Gastrocnemius medialis (tissue), 4 donors: ENCODE results near the gene PAPSS2. TPM values are rescaled to one million over a fixed set of nuclear protein-coding genes. Genes with fewer than 3 reads are reported as not detected.
A peak's percentile ranks its signal among the peaks of the same experiment; 100 is the strongest.
"Not testable (repeated sequence)": the region's sequence is repeated elsewhere in the genome, so short reads cannot be mapped to it uniquely, and the experiment has no call there.

Source experiments
- ATAC-seq, 2 donors: fragments of 150-250 bp; one replicate each; pipeline ENCODE4 v1.9.1; 2016
- DNase-seq, 2 donors: peaks; one replicate each; pipeline ENCODE4 v3.0.0-alpha.2; 2019
- H3K27ac ChIP-seq, 4 donors: fragments of 200-600 bp; sonication (generic); 1 replicate in 1 of 4; 2 replicates in 3 of 4; pipeline ENCODE4 v1.5.1; 2016 to 2018; ENCODE audit warnings: mild to moderate bottlenecking in 2 of 4, moderate library complexity in 1 of 4
- H3K27me3 ChIP-seq, 3 donors: fragments of 200-600 bp; sonication (generic) in 2 of 3; 1 replicate in 1 of 3; 2 replicates in 2 of 3; pipeline versions ENCODE4 v1.5.1 to v1.6.0; 2016 to 2019; ENCODE audit warnings: mild to moderate bottlenecking in 1 of 3, moderate library complexity in 1 of 3
- H3K36me3 ChIP-seq, 2 donors: fragments of 200-600 bp; sonication (generic) in 1 of 2; one replicate each; pipeline ENCODE4 v1.5.1; 2017 to 2018
- H3K4me1 ChIP-seq, 2 donors: fragments of 200-600 bp; sonication (generic) in 1 of 2; one replicate each; pipeline ENCODE4 v1.5.1; 2016 to 2017; ENCODE audit warnings: mild to moderate bottlenecking in 2 of 2
- H3K4me3 ChIP-seq, 4 donors: fragments of 200-600 bp; sonication (generic) in 3 of 4; 1 replicate in 1 of 4; 2 replicates in 3 of 4; pipeline ENCODE4 v1.5.1; 2016 to 2019; ENCODE audit warnings: mild to moderate bottlenecking in 2 of 4
- H3K9me3 ChIP-seq, 3 donors: fragments of 200-600 bp; sonication (generic) in 2 of 3; 1 replicate in 1 of 3; 2 replicates in 2 of 3; pipeline ENCODE4 v1.5.1; 2016 to 2019
- CTCF ChIP-seq, 5 experiments: fragments of 450-650 bp in 3 of 5; fragments of 200-600 bp in 2 of 5; sonication (generic) in 2 of 5; IDR thresholded peaks in 4 of 5; conservative IDR thresholded peaks in 1 of 5; 1 replicate in 4 of 5; 2 replicates in 1 of 5; pipeline ENCODE4 v1.5.1; 2016 to 2019; ENCODE audit warnings: antibody characterized with exemption in 5 of 5, mild to moderate bottlenecking in 3 of 5, moderate library complexity in 3 of 5
- POLR2A ChIP-seq, 2 donors: fragments of 450-650 bp; IDR thresholded peaks; one replicate each; pipeline ENCODE4 v1.6.1; 2017; ENCODE audit warnings: antibody characterized with exemption in 2 of 2, mild to moderate bottlenecking in 2 of 2, moderate library complexity in 2 of 2
- in situ Hi-C, 4 donors: fragments of 200-750 bp; cut with MboI; loops; one replicate each; pipeline versions ENCODE4 v1.15.0 to v1.8.0; 2017; ENCODE audit warnings: low sequenced_read_pairs in 4 of 4
- intact Hi-C: fragments of 100-400 bp; cut with DNase I; formaldehyde crosslinking; loops from one replicate; pipeline ENCODE4 v1.15.1; 2023; ENCODE audit warnings: low total_unique reads
- total RNA-seq, 4 donors: library from RNA; depleted of rRNA; stranded (reverse); fragments of >200 nt; gene quantifications; one replicate each; pipeline versions ENCODE4 v1.1.0 to v1.2.3, GENCODE V29; 2016

Gene PAPSS2
- total RNA-seq, 4 donors from 2014 or later: 2.7 to 8.7 (median 6.8) TPM

DNA sequence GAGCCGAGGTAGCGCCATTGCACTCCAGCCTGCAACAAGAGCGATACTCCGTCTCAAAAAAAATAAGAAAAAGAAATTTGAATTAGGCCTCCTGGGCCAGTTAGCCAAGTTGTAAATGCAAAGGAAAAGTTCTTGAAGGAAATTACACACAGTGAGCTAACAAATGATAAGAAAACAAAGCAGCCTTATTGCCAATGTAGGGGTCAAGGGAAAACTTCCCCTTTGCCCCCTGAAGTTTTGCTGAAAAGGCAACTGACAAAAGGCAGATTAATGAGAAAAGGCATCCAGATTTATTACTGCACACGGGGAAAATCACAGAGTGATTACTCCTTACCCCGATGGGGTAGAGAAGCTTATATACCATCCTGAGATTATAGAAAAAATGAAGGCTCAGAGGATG, 70.3 kb downstream of the PAPSS2 start:
- H3K9me3 ChIP-seq: no peaks in the 10 kb centered on the region
- no peak for TF ChIP-seq POLR2A (IDR thresholded peaks at IDR 0.05)
- no peak for TF ChIP-seq CTCF (IDR thresholded peaks at IDR 0.05 in 4 of 5, conservative IDR thresholded peaks at IDR 0.05 in 1 of 5)
- no peaks in the 10 kb centered on the region for H3K36me3 ChIP-seq
- intact Hi-C loops: loop anchor here (10.0 kb wide), 1 partner anchor 195 kb away; no protein-coding TSS in a partner anchor
- in situ Hi-C loops: no loop called here
- no peaks in the 10 kb centered on the region for H3K4me1 ChIP-seq
- DNase-seq: no peak
- no peak for ATAC-seq
- no peak overlapping the region for H3K4me3 ChIP-seq
- H3K27me3 ChIP-seq: no peaks in the 10 kb centered on the region
- H3K27ac ChIP-seq: no peak overlapping the region

- in situ Hi-C loops (no loop called here), intact Hi-C loops (loop anchor here (1.0 to 10.0 kb wide), 2 partner anchors 74 to 198 kb away; partner anchors contain the start of gene PAPSS2)
- no peaks in the 10 kb centered on the region for H3K4me1 ChIP-seq
- H3K36me3 ChIP-seq: no peaks in the 10 kb centered on the region
- H3K27me3 ChIP-seq: no peaks in the 10 kb centered on the region
- H3K4me3 ChIP-seq: no peak overlapping the region
- H3K27ac ChIP-seq: no peak overlapping the region
- H3K9me3 ChIP-seq: no peaks in the 10 kb centered on the region
- DNase-seq (no peak), ATAC-seq (no peak)
- TF ChIP-seq POLR2A (IDR thresholded peaks at IDR 0.05) (no peak), CTCF (IDR thresholded peaks at IDR 0.05 in 4 of 5, conservative IDR thresholded peaks at IDR 0.05 in 1 of 5) (no peak)
Measured at GRCh38 chr10:87733081-87733480, 73.4 kb downstream of the PAPSS2 start.

GRCh38 chr10:87734987-87735827, 75.5 kb downstream of the PAPSS2 start:
- no peak overlapping the region for H3K4me3 ChIP-seq
- no peak overlapping the region for H3K27ac ChIP-seq
- ATAC-seq (peak; percentile 42 to 65), DNase-seq (no peak)
- H3K9me3 ChIP-seq: no peaks in the 10 kb centered on the region
- no peaks in the 10 kb centered on the region for H3K4me1 ChIP-seq
- H3K36me3 ChIP-seq: no peaks in the 10 kb centered on the region
- intact Hi-C loops: loop anchor here (10.0 kb wide), 1 partner anchor 200 kb away; no protein-coding TSS in a partner anchor
- H3K27me3 ChIP-seq: no peaks in the 10 kb centered on the region
- in situ Hi-C loops: loop anchor here in 2 of 4 donors (5.0 kb wide), 1 partner anchor 78 kb away; the partner anchor contains the start of gene PAPSS2 (in 2 of the 2)
- TF ChIP-seq CTCF (IDR thresholded peaks at IDR 0.05 in 4 of 5, conservative IDR thresholded peaks at IDR 0.05 in 1 of 5) (peak; percentile 30 to 67 (median 56)), POLR2A (IDR thresholded peaks at IDR 0.05) (no peak)

- not testable (repeated sequence) for H3K27me3 ChIP-seq, H3K9me3 ChIP-seq, H3K36me3 ChIP-seq, H3K27ac ChIP-seq, DNase-seq, H3K4me3 ChIP-seq, ATAC-seq, H3K4me1 ChIP-seq
- in situ Hi-C loops: loop anchor here in 2 of 4 donors (5.0 kb wide), 1 partner anchor 81 kb away; the partner anchor contains the start of gene PAPSS2 (in 2 of the 2)
- intact Hi-C loops: loop anchor here (10.0 kb wide), 1 partner anchor 203 kb away; no protein-coding TSS in a partner anchor
Measured at GRCh38 chr10:87738253-87738652, 78.6 kb downstream of the PAPSS2 start.

DNA sequence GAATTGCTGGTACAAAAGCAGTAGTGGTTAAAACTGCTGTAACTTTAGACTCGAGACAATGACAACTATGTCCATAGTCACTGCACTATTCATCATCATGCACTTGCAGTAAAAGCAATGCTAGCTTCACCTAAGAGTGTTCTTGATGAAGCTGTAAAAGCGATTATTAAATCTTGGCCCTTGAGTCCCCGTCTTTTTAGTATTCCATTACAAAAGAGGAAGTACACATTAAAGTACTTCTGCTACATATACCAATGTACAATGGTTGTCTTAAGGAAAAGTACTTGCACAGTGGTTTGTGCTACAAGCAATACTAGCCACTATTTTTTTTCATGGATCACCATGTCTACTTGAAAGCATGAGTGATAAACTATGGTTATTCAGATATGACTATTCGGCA, 80.0 kb downstream of the PAPSS2 start:
- Histone ChIP-seq H3K4me3 (no peak overlapping the region), H3K27me3 (no peaks in the 10 kb centered on the region), H3K9me3 (no peaks in the 10 kb centered on the region), H3K27ac (no peak overlapping the region), H3K36me3 (no peaks in the 10 kb centered on the region), H3K4me1 (no peaks in the 10 kb centered on the region)
- intact Hi-C loops (loop anchor here (10.0 kb wide), 1 partner anchor 205 kb away; no protein-coding TSS in a partner anchor), in situ Hi-C loops (loop anchor here in 2 of 4 donors (5.0 kb wide), 1 partner anchor 82 kb away; the partner anchor contains the start of gene PAPSS2 (in 2 of the 2))
- ATAC-seq: no peak
- DNase-seq: no peak
- no peak for TF ChIP-seq CTCF (IDR thresholded peaks at IDR 0.05 in 4 of 5, conservative IDR thresholded peaks at IDR 0.05 in 1 of 5)
- no peak for TF ChIP-seq POLR2A (IDR thresholded peaks at IDR 0.05)
